ENCODE results near the gene MYCBPAP. TPM values are rescaled to one million over a fixed set of nuclear protein-coding genes. Genes with fewer than 3 reads are reported as not detected.

MYCBPAP gene
- total RNA-seq, 2 experiments from 2014 or later = 0.78 to 1.5 TPM

- intact Hi-C loops (cut with DNase I, micrococcal nuclease) = no loop called here
- no peak overlapping the region for H3K4me3 ChIP-seq (ENCODE audit: low read length)
- no peaks in the 10 kb centered on the region for H3K9me3 Mint-ChIP-seq
- no peaks in the 10 kb centered on the region for H3K27me3 ChIP-seq (ENCODE audit: control insufficient read depth in 1 of 2, insufficient read depth in 2 of 2, low read length in 2 of 2)
- H3K9me3 ChIP-seq (ENCODE audit: control insufficient read depth in 1 of 2, insufficient read depth in 1 of 2, low read length in 2 of 2) = no peaks in the 10 kb centered on the region
- no peak for ATAC-seq (ENCODE audit: poor library complexity)
- peaks cover 6% of the 10 kb centered on the region for H3K4me1 ChIP-seq (ENCODE audit: insufficient read depth, low read length)
- DNase-seq = no peak
- no peaks in the 10 kb centered on the region for H3K36me3 ChIP-seq (ENCODE audit: insufficient read depth, low read length)
- no peak overlapping the region for H3K27ac Mint-ChIP-seq
- no peak overlapping the region for H3K27ac ChIP-seq (ENCODE audit: low read depth in 1 of 2, low read length in 2 of 2)
- no peak overlapping the region for H3K4me3 Mint-ChIP-seq
- TF ChIP-seq, protein P1, sequence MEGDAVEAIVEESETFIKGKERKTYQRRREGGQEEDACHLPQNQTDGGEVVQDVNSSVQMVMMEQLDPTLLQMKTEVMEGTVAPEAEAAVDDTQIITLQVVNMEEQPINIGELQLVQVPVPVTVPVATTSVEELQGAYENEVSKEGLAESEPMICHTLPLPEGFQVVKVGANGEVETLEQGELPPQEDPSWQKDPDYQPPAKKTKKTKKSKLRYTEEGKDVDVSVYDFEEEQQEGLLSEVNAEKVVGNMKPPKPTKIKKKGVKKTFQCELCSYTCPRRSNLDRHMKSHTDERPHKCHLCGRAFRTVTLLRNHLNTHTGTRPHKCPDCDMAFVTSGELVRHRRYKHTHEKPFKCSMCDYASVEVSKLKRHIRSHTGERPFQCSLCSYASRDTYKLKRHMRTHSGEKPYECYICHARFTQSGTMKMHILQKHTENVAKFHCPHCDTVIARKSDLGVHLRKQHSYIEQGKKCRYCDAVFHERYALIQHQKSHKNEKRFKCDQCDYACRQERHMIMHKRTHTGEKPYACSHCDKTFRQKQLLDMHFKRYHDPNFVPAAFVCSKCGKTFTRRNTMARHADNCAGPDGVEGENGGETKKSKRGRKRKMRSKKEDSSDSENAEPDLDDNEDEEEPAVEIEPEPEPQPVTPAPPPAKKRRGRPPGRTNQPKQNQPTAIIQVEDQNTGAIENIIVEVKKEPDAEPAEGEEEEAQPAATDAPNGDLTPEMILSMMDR (IDR thresholded peaks at IDR 0.05) = no peak
- H3K27me3 Mint-ChIP-seq = no peaks in the 10 kb centered on the region
- no peaks in the 10 kb centered on the region for H3K36me3 Mint-ChIP-seq (ENCODE audit: low read depth)
- H3K4me1 Mint-ChIP-seq (ENCODE audit: low read depth) = no peaks in the 10 kb centered on the region
- CTCF ChIA-PET = no interaction called here
- POLR2A ChIA-PET = no interaction called here
Observed at GRCh38 chr17:50522766-50523165, 14.5 kb downstream of the MYCBPAP start.

GRCh38 chr17:50523208-50523607, 15.0 kb downstream of the MYCBPAP start:
- H3K9me3 ChIP-seq (ENCODE audit: control insufficient read depth in 1 of 2, insufficient read depth in 1 of 2, low read length in 2 of 2) = no peaks in the 10 kb centered on the region
- ATAC-seq (ENCODE audit: poor library complexity) (no peak), DNase-seq (no peak)
- no peak overlapping the region for H3K27ac Mint-ChIP-seq
- H3K9me3 Mint-ChIP-seq = no peaks in the 10 kb centered on the region
- H3K36me3 ChIP-seq (ENCODE audit: insufficient read depth, low read length) = no peaks in the 10 kb centered on the region
- POLR2A ChIA-PET = no interaction called here
- H3K36me3 Mint-ChIP-seq (ENCODE audit: low read depth) = no peaks in the 10 kb centered on the region
- TF ChIP-seq, protein P1 (IDR thresholded peaks at IDR 0.05) = no peak
- H3K4me1 Mint-ChIP-seq (ENCODE audit: low read depth) = no peaks in the 10 kb centered on the region
- no peak overlapping the region for H3K4me3 Mint-ChIP-seq
- intact Hi-C loops (cut with DNase I, micrococcal nuclease) = no loop called here
- H3K4me1 ChIP-seq (ENCODE audit: insufficient read depth, low read length) = peaks cover 1% of the 10 kb centered on the region
- H3K27me3 Mint-ChIP-seq = peaks cover under 1% of the 10 kb centered on the region
- no peaks in the 10 kb centered on the region for H3K27me3 ChIP-seq (ENCODE audit: control insufficient read depth in 1 of 2, insufficient read depth in 2 of 2, low read length in 2 of 2)
- H3K4me3 ChIP-seq (ENCODE audit: low read length) = no peak overlapping the region
- CTCF ChIA-PET = no interaction called here
- H3K27ac ChIP-seq (ENCODE audit: low read depth in 1 of 2, low read length in 2 of 2) = no peak overlapping the region

GRCh38 chr17:50524838-50525237, 16.6 kb downstream of the MYCBPAP start:
- DNase-seq (no peak), ATAC-seq (ENCODE audit: poor library complexity) (no peak)
- H3K9me3 ChIP-seq (ENCODE audit: control insufficient read depth in 1 of 2, insufficient read depth in 1 of 2, low read length in 2 of 2) = no peaks in the 10 kb centered on the region
- H3K4me3 ChIP-seq (ENCODE audit: low read length) = no peak overlapping the region
- no peak overlapping the region for H3K4me3 Mint-ChIP-seq
- H3K27ac Mint-ChIP-seq = no peak overlapping the region
- no peaks in the 10 kb centered on the region for H3K9me3 Mint-ChIP-seq
- ChIA-PET POLR2A (no interaction called here), CTCF (no interaction called here)
- peaks cover 17% of the 10 kb centered on the region for H3K27me3 Mint-ChIP-seq
- H3K4me1 Mint-ChIP-seq (ENCODE audit: low read depth) = no peaks in the 10 kb centered on the region
- no peaks in the 10 kb centered on the region for H3K4me1 ChIP-seq (ENCODE audit: insufficient read depth, low read length)
- intact Hi-C loops (cut with DNase I, micrococcal nuclease) = no loop called here
- H3K36me3 Mint-ChIP-seq (ENCODE audit: low read depth) = no peaks in the 10 kb centered on the region
- TF ChIP-seq, protein P1 (IDR thresholded peaks at IDR 0.05) = no peak
- H3K36me3 ChIP-seq (ENCODE audit: insufficient read depth, low read length) = no peaks in the 10 kb centered on the region
- no peak overlapping the region for H3K27ac ChIP-seq (ENCODE audit: low read depth in 1 of 2, low read length in 2 of 2)
- peaks cover 6% of the 10 kb centered on the region in 2 experiments for H3K27me3 ChIP-seq (ENCODE audit: control insufficient read depth in 1 of 2, insufficient read depth in 2 of 2, low read length in 2 of 2)

Measured in CD4-positive, alpha-beta T cell (primary cell).